HL-60/S4 (cell line): ENCODE data around the gene UMOD.

Experiments used
- in situ Hi-C: fragments of 300-500 bp; cut with MboI; formaldehyde crosslinking; loops from 2 replicates; pipeline ENCODE4 v1.14.3; 2022; ENCODE audit warnings: low sequenced_read_pairs

UMOD gene

GRCh38 chr16:20369452-20370054 is 17.0 kb upstream of the UMOD start:
- in situ Hi-C loops, result no loop called here

- in situ Hi-C loops, result no loop called here
These were observed 11.5 kb upstream of the UMOD start for GRCh38 chr16:20364051-20364450.

GRCh38 chr16:20363191-20363590 is 10.7 kb upstream of the UMOD start:
- in situ Hi-C loops, result no loop called here

- in situ Hi-C loops, result no loop called here
These were observed 7.5 kb upstream of the UMOD start for GRCh38 chr16:20359997-20360396.

- in situ Hi-C loops, result no loop called here
These were observed 2.7 kb upstream of the UMOD start for GRCh38 chr16:20355114-20355782.

- in situ Hi-C loops, result no loop called here
These were observed 864 bp upstream of the UMOD start for GRCh38 chr16:20353379-20353778.

GRCh38 chr16:20349615-20350014 is 2.9 kb downstream of the UMOD start:
- in situ Hi-C loops, result no loop called here

- in situ Hi-C loops, result no loop called here
These were observed 3.9 kb downstream of the UMOD start for GRCh38 chr16:20348365-20349185.

GRCh38 chr16:20347666-20348364 is 4.7 kb downstream of the UMOD start:
- in situ Hi-C loops, result no loop called here

- in situ Hi-C loops, result no loop called here
These were observed 7.9 kb downstream of the UMOD start for GRCh38 chr16:20344611-20345010.

- in situ Hi-C loops, result no loop called here
These were observed 12.8 kb downstream of the UMOD start for GRCh38 chr16:20339744-20340143.

GRCh38 chr16:20336955-20337354 is 15.6 kb downstream of the UMOD start:
- in situ Hi-C loops, result no loop called here

- in situ Hi-C loops, result no loop called here
These were observed 18.1 kb downstream of the UMOD start for GRCh38 chr16:20334396-20334795.

- in situ Hi-C loops, result no loop called here
These were observed 19.4 kb downstream of the UMOD start for GRCh38 chr16:20333120-20333519.

GRCh38 chr16:20332411-20332810 is 20.1 kb downstream of the UMOD start:
- in situ Hi-C loops, result no loop called here

GRCh38 chr16:20331635-20332034 is 20.9 kb downstream of the UMOD start:
- in situ Hi-C loops, result no loop called here

GRCh38 chr16:20329392-20330138 is 22.9 kb downstream of the UMOD start:
- in situ Hi-C loops, result no loop called here

- in situ Hi-C loops, result no loop called here
These were observed 25.0 kb downstream of the UMOD start, which contains the start of gene GP2 for GRCh38 chr16:20327444-20328041. Gene GP2, minus strand, starts transcription at chr16:20327513. Its CDS starts 1,082 bp downstream, at chr16:20326431.

- in situ Hi-C loops, result no loop called here
These were observed 26.2 kb downstream of the UMOD start for GRCh38 chr16:20326321-20326720.

- in situ Hi-C loops, result no loop called here
These were observed 27.5 kb downstream of the UMOD start for GRCh38 chr16:20325005-20325404.
